Colonic mucosa (tissue), 4 donors: ENCODE measurements around the gene GSE1. TPM values are rescaled to one million over a fixed set of nuclear protein-coding genes. Genes with fewer than 3 reads are reported as not detected.

ENCODE experiments used
- DNase-seq: peaks from one replicate; pipeline ENCODE4 v3.0.0-alpha.2; 2020
- H3K27ac ChIP-seq: fragments of 200-600 bp; one replicate; pipeline ENCODE4 v1.8.0; 2021
- H3K27me3 ChIP-seq: fragments of 200-600 bp; one replicate; pipeline ENCODE4 v1.8.0; 2021
- H3K36me3 ChIP-seq: fragments of 200-600 bp; one replicate; pipeline ENCODE4 v1.8.0; 2021
- H3K4me1 ChIP-seq: fragments of 200-600 bp; one replicate; pipeline ENCODE4 v1.8.0; 2021; ENCODE audit warnings: mild to moderate bottlenecking
- H3K4me3 ChIP-seq: fragments of 200-600 bp; one replicate; pipeline ENCODE4 v1.8.0; 2021
- H3K9ac ChIP-seq, 2 donors: one replicate each; pipeline ENCODE4 v1.7.0; 2013; ENCODE audit warnings: control low read depth in 2 of 2, low read depth in 2 of 2, low read length in 2 of 2
- H3K9me3 ChIP-seq: fragments of 200-600 bp; one replicate; pipeline ENCODE4 v1.8.0; 2021
- intact Hi-C: fragments of 100-400 bp; cut with DNase I; formaldehyde crosslinking; loops from one replicate; pipeline ENCODE4 v1.14.1; 2022
- total RNA-seq, 2 donors: library from RNA; stranded (reverse); fragmentation: NEBNext Ultra II Directional in 1 of 2; extraction: Animal tissue kit (Norgen Biotek cat#: 25700) in 1 of 2; gene quantifications; one replicate each; pipeline ENCODE4 v1.2.1, GENCODE V29; 2021
- TF ChIP-seq, protein P1 (sequence below): fragments of 200-600 bp; IDR thresholded peaks from one replicate; pipeline ENCODE4 v1.8.0; 2022; ENCODE audit warnings: antibody characterized with exemption, mild to moderate bottlenecking
- donor health status: healthy.
- donor health status: DM: no; HTN: no; CAD: no.
- donor health status: DM: no; HTN: no; CAD: no.

The GSE1 gene
- 100 to 1,000 TPM in 1 of 2 donors, 10 to 100 TPM in 1; 79.2 to 103 TPM for total RNA-seq

DNA sequence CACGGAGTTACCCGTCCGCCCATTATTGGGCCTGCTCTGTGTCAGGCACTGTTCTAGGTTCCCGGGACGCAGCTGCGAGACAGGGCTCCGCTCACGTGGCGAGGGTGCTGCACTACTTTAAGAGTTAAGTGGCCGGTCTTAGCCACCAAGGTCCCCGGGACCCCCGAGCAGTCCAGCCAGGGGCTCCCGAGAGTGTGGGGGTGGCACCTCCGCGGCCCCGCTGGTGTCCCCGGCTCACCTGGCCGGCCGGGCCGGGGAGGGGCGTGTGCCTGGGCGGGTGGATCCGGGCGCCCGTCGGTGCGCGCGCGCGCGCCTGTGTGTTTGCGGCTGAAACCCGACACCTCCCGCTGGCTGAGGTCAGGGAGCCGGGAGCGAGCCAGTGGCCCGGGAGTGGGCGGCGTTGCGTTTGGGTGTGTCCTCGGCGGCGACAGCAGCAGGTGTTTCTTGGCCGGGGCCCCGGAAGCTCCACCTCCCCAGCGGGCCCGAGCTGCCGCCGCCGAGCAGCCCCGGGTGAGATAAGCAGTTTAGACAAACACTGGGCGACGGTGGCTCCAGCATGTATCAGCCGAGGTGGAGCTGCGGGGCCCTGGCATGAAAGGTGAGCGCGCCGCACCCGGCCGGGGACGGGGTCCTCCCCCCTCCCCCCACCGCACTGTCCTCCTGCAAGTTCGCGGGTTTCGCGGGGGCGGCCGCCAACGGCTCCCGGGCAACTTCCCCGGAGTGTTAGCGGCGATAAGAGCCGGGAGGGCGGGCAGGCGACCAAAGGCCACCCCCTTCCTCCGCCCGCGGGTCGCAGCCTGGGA lies at the start of gene GSE1:
Gene GSE1 (plus strand): TSS at position 522 of the 803 bp plus-strand sequence. CDS start 70 bp downstream, at position 592.
- Histone ChIP-seq H3K36me3 (no peaks in the 10 kb centered on the region), H3K27ac (peak within 1 kb of the TSS; percentile 94), H3K9me3 (no peaks in the 10 kb centered on the region), H3K9ac (peak within 1 kb of the TSS; percentile 86 to 87), H3K4me1 (peaks cover 32% of the 10 kb centered on the region), H3K4me3 (peak within 1 kb of the TSS; percentile 77), H3K27me3 (no peaks in the 10 kb centered on the region)
- TF ChIP-seq, protein P1, sequence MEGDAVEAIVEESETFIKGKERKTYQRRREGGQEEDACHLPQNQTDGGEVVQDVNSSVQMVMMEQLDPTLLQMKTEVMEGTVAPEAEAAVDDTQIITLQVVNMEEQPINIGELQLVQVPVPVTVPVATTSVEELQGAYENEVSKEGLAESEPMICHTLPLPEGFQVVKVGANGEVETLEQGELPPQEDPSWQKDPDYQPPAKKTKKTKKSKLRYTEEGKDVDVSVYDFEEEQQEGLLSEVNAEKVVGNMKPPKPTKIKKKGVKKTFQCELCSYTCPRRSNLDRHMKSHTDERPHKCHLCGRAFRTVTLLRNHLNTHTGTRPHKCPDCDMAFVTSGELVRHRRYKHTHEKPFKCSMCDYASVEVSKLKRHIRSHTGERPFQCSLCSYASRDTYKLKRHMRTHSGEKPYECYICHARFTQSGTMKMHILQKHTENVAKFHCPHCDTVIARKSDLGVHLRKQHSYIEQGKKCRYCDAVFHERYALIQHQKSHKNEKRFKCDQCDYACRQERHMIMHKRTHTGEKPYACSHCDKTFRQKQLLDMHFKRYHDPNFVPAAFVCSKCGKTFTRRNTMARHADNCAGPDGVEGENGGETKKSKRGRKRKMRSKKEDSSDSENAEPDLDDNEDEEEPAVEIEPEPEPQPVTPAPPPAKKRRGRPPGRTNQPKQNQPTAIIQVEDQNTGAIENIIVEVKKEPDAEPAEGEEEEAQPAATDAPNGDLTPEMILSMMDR = no peak
- DNase-seq = peak; percentile 97
- intact Hi-C loops = no loop called here

- H3K4me3 ChIP-seq = no peak overlapping the region
- no peaks in the 10 kb centered on the region for H3K9me3 ChIP-seq
- DNase-seq = peak; percentile 94
- TF ChIP-seq, protein P1 = peak; percentile 19
- no peaks in the 10 kb centered on the region for H3K27me3 ChIP-seq
- H3K4me1 ChIP-seq = peaks cover 41% of the 10 kb centered on the region
- H3K9ac ChIP-seq = peak overlapping the region in 1 of 2 donors; percentile 82
- H3K36me3 ChIP-seq = no peaks in the 10 kb centered on the region
- H3K27ac ChIP-seq = peak overlapping the region; percentile 23
- intact Hi-C loops = no loop called here
These were observed 49.4 kb upstream of the GSE1 start for GRCh38 chr16:85563515-85564276.

DNA sequence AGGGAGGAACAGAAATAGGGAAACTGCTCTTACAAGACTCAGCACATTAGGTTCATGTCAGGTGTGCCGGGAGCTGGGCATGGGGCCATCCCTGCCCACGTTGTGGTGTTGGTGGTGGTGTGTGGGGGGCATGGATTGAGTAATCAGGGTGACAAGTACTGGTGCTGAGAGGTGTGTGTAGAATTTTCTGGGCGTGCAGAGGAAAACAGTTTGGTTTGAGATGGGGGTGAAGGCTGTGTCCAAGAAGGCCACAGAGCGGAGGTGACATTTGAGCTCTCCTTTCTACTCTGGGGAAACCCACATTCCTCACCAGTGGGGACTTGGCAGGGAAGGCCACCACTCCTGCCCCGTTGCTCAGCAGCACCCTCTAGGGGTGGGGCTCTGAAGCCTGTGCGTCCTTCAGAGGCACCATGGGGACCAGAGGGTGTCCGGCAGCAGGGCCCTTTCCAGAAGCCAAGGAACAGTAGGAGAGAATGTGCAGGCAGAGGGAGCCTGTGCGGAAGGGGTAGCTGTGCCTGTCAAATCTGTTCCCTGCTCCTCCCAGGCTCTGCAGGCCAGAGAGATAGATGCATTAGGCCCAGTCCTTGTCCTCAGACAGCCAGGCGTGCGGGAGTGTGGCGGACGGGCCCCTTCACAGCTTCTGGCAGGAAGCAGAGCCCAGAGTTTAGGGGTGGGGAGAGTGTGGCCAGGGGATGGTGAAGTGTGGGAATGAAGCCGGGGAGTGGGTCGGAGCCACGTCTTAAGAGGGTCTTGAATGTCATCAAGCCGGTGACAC lies 48.7 kb upstream of the GSE1 start:
- peaks cover 41% of the 10 kb centered on the region for H3K4me1 ChIP-seq
- DNase-seq = no peak
- H3K9ac ChIP-seq = peak overlapping the region in 1 of 2 donors; percentile 82
- peak overlapping the region; percentile 23 for H3K27ac ChIP-seq
- TF ChIP-seq, protein P1 = peak; percentile 52
- no peaks in the 10 kb centered on the region for H3K27me3 ChIP-seq
- intact Hi-C loops = no loop called here
- no peaks in the 10 kb centered on the region for H3K36me3 ChIP-seq
- H3K4me3 ChIP-seq = no peak overlapping the region
- H3K9me3 ChIP-seq = no peaks in the 10 kb centered on the region

DNA sequence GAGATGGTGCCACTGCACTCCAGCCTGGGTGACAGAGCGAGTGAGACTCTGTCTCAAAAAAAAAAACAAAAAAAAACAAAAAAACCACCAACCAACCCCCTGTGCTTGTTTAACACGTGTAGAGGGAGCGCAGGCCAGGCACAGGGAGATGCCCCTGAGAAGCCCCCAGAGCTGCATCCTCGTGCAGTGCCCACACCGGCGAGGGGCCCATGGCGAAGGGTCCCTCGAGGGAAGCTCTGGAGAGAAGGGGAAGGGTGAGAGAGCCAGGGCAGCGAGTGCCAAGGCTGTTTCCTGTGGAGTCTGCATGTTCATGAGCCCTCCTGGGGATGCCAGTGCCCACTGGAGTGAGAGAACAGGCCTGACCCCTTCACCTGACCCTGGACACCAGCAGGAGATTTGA lies 47.8 kb upstream of the GSE1 start:
- peaks cover 50% of the 10 kb centered on the region for H3K4me1 ChIP-seq
- no peaks in the 10 kb centered on the region for H3K27me3 ChIP-seq
- DNase-seq = no peak
- no peak overlapping the region for H3K4me3 ChIP-seq
- no peaks in the 10 kb centered on the region for H3K9me3 ChIP-seq
- intact Hi-C loops = no loop called here
- peak overlapping the region in 1 of 2 donors; percentile 84 for H3K9ac ChIP-seq
- TF ChIP-seq, protein P1 = no peak
- H3K27ac ChIP-seq = no peak overlapping the region
- H3K36me3 ChIP-seq = no peaks in the 10 kb centered on the region
